HT-29 (cell line): ENCODE results near the gene PGAP1. TPM values are rescaled to one million over a fixed set of nuclear protein-coding genes. Genes with fewer than 3 reads are reported as not detected.

ENCODE experiments used
- DNase-seq: peaks from one replicate; pipeline ENCODE4 v3.0.0-alpha.2; 2015; ENCODE audit warnings: low spot score
- total RNA-seq: library from RNA; depleted of rRNA; stranded (reverse); fragments of >200 nt; shearing (Covaris generic); gene quantifications from 2 replicates; pipeline ENCODE4 v1.2.3, GENCODE V29; 2014; rRNA removed

The PGAP1 gene, protein sequence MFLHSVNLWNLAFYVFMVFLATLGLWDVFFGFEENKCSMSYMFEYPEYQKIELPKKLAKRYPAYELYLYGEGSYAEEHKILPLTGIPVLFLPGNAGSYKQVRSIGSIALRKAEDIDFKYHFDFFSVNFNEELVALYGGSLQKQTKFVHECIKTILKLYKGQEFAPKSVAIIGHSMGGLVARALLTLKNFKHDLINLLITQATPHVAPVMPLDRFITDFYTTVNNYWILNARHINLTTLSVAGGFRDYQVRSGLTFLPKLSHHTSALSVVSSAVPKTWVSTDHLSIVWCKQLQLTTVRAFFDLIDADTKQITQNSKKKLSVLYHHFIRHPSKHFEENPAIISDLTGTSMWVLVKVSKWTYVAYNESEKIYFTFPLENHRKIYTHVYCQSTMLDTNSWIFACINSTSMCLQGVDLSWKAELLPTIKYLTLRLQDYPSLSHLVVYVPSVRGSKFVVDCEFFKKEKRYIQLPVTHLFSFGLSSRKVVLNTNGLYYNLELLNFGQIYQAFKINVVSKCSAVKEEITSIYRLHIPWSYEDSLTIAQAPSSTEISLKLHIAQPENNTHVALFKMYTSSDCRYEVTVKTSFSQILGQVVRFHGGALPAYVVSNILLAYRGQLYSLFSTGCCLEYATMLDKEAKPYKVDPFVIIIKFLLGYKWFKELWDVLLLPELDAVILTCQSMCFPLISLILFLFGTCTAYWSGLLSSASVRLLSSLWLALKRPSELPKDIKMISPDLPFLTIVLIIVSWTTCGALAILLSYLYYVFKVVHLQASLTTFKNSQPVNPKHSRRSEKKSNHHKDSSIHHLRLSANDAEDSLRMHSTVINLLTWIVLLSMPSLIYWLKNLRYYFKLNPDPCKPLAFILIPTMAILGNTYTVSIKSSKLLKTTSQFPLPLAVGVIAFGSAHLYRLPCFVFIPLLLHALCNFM
- 2.7 and 2.9 TPM in 2 replicates for total RNA-seq

DNA sequence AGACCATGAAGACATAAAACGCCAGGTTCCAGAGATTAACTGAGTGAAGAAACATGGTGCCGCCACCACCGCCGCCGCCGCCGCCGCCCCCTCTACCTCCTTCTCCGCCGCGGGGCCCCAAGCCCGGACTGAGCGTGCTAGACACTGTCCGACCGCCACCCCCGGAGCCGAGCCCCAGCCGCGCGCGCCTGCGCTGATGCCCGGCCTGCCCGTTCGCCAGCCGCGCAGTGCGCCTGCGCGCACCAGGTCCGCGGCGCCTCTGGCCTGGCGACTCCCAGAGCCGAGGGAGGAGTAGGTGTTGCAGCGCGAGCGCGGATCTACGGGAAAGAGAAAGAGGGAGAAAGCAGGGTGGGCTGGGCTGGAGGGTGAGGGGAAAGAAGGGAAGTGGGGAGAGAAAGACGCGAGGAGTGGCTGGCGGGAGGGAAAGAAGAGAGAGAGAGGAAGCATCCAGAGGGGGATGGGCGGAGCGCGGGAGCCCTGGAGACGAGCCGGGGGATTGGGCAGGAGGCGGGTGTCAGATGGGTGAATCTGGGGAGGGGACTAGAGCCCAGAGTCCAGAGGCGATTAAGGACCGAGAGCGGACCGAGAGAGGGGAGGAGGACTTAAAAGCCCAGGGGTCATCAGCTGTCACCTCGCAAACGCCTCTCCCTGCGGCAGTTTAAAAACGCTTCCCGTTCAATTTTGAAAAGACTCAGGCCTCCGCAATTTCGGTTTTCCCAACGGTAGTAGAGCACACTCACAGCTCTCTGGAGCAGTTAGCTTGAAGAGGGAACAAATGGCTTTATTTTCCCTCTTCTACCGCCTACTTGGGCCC is at the start of gene PGAP1:
Gene PGAP1 (minus strand): TSS at position 146 of the 814 bp plus-strand sequence. CDS start 91 bp downstream, at position 55.
- DNase-seq, result peak; percentile 92

DNA sequence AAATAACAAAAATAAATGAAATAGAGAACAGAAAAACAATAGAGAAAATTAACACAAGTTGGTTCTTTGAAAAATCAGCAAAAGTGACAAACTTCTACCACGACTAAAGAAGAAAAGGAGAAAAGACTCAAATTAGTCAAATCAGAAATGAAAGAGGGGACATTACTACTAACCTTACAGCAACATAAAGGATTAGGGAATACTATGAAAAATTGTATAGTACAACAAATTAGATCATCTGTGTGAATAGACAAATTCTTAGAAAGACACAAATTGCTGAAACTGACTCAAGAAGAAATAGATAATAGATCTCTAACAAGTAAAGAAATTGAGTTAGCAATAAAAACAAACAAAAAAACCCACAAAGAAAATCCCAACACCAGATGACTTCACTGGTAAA is 48.5 kb upstream of the PGAP1 start:
- DNase-seq, result no peak

DNA sequence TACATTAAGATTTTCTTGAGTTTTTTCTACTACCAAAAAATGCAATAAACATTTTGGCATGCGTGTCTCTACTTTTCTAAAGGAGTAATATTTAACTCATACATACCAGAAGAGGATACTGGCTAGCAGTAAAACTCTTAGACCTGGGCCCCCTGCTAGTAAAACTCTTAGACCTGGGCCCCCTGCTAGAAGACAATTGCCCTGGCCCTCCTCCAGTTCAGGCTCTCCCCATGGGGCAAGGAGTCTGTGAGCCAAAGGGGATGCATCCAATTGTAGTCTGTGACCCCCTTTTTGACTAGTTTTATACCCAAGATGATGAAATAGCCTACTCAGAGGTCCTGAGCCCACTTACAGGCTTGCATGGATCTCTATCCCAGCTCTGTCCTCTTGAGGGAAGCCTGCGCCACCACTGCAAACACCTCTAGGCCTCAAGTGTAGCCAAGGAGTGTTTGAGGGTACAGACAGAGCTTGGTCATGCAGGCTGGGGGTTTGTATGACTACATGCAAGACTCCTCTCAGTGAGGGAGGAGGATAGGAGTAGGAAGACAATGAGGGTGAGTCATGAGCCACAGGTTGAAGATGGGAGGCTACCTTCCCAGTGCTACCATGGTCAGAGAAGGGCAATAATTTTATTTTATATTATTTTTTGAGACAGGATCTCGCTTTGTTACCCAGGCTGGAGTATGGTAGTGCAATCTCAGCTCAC is 45.2 kb upstream of the PGAP1 start:
- DNase-seq, result no peak

DNA sequence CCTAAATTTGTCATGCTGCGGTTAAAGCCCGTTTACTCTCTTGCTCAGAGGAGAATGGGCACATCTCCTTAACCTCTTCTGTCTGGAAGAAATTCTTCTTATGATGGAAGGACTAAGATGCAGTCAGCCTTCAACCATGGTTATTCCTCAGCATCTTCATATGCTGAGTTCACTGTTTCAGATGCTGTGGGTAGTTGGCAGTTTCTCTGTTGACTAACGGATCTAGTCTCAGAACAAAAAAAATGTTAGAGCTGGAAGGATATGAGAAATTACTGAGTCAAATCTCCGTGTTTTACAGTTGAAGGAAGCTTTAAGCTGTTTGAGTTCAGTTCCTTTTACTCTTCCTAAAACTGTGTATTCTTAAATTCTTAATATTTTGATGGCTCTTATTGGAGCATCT is 43.6 kb upstream of the PGAP1 start:
- DNase-seq, result no peak

DNA sequence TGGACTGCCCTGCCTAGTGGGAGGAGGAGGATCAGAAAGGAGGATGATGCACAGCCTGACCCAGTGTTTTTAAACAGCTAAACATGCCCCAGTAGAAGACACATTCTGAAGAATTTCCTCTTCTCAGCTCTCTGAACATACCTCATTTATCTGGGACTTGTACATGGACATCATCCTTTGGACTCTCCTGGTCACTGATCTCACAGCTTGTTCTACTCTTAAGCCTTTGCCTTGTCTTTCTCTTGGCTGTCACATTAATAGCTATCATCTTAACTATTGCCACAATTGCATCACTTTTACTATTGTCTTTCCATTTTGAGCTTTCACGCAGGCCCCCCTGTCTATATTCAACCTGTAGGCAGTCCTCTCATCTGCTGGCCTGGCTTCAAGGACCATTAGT is 42.0 kb upstream of the PGAP1 start:
- DNase-seq, result no peak

DNA sequence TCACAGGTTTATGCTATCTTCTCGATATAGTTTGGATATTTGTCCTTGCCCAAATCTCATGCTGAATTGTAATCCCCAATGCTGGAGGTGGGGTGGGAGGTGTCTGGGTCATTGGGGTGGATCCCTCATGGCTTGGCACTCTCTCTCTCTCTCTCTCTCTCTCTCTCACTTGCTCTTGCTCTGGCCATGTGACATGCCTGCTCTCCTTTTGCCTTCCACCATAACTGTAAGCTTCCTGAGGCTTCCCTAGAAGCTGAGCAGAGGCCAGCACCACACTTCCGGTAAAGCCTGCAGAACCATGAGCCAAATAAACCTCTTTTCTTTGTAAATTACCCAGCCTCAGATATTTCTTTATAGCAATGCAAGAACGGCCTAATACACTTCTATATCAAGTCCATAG is 41.3 kb upstream of the PGAP1 start:
- DNase-seq, result no peak

DNA sequence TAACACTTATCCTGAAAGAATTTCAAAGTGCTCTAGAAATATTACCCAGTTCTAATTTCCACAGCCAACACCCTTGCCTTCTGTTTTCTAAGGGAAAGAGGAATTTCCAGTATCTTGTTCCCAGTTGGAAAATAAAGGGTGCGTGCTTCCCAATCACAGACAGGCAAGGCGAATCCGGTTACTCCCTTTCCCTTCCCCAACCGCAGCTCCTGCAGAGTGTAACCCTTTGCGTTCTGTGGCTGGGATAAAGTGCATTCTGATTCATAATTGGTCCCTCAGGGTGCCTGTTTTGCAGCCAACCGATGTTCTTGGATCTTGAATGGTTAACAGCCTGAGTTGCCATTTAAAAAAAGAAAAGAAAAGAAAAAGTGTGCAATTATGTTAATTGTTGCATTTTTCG is 40.6 kb upstream of the PGAP1 start:
- no peak for DNase-seq

DNA sequence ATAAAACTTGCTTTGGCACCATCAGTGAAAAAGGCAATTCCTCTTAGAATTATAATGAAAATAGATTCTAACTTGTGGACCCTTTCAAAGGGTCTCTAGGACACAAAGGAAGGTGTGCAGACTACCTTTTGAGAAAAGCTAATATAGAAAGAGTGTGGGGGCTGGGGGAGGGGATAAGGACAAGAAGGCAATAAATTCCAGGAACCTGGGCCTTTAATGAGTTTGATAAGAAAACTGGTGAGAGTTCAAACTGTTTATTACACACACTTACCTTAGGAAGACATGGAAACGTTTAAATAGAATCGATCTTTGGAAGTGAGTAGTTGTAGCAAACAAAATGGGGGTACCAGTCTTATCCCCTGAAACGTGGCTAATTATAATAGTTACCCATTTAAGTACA is 39.6 kb upstream of the PGAP1 start:
- no peak for DNase-seq

DNA sequence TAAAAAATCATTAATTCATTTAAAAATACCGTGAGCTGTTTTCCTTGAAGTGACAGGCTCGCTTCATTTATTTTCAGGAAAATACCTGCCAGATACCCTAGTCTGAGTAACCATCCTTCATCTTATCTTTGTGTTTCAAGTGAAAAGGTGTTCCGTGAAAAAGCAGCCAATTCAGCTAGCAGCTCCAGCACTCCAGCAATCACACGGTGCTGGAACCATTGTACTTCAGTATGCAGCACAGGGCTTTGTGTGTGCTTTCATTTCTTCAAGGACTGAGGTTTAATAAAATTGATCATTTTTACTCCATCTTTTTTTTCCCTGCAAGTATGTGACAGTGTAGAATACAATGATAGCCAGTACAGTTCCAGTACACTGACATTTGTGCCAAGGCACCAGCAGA is 39.1 kb upstream of the PGAP1 start:
- no peak for DNase-seq

DNA sequence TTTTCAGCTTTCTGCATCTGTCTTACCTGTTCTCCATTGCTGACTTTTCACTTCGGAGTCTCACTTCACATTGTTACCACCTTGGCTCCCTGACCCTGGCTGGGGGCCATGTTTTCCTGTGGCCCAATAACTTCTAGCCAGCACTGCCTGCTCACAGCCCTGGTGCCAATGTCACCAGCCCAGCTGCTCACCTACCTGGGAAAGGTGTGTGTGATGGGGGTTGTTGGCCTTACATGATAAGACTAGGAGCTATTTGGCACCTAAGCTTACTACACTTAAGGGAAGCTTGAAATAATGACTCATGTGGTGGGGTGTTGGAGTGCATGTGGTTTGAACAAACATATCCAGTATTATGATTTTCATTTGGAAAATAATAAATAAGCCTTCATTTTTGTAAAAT is 37.5 kb upstream of the PGAP1 start:
- no peak for DNase-seq

DNA sequence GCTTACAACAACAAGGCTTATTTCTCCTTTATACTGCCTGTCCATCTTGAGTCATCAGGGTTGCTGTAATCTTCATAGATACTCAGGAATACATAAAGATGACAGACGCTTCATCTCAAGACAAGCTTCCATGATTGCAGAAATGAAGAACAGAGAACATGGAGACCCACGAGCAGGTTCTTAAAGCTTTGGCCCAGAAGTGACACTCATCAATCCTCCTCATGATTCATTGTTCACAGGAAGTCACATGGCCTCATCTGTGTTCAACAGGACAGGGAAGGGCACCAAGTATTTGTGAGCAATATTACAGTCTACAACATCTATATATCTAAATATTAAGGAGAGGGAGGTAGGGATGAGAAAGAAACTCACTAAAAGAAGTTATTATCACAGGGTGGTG is 36.5 kb upstream of the PGAP1 start:
- no peak for DNase-seq

DNA sequence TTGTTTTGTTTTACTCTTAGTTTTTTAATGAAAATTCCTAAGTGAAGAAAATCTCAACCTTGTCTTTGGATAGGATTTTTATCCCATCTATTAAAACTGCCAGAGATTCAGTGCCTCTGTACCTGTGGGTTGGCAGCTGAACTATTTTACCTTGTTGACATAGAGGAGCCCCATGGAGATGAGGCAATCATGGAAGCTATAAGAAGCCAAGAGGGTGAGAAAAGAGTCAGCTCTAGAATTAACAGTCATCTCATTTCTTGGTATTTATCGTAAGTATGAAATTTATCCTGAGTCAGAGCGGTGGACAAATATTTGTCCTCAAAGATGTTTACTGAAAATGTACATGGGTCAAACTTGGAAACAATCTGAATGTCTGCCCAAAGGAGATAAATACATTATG is 35.8 kb upstream of the PGAP1 start:
- DNase-seq, result no peak

DNA sequence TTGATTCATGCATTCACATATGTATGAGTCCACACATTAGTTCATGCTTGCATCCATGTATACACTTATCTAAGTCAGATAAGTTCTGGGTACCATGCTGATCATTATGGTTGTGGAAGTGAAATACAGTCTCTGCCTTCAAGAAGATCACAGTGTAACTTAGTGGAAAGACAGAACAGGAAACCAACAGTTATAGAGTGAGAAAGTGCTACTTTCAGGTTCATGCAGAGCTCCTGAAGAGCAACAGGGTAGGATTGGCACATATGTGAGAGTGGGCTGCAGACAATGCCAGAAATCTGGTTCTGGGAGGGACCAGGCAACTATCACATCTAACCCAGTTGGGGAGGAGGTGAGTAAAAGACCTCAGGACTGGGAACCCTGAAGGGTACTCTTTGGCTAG is 35.4 kb upstream of the PGAP1 start:
- DNase-seq, result no peak

DNA sequence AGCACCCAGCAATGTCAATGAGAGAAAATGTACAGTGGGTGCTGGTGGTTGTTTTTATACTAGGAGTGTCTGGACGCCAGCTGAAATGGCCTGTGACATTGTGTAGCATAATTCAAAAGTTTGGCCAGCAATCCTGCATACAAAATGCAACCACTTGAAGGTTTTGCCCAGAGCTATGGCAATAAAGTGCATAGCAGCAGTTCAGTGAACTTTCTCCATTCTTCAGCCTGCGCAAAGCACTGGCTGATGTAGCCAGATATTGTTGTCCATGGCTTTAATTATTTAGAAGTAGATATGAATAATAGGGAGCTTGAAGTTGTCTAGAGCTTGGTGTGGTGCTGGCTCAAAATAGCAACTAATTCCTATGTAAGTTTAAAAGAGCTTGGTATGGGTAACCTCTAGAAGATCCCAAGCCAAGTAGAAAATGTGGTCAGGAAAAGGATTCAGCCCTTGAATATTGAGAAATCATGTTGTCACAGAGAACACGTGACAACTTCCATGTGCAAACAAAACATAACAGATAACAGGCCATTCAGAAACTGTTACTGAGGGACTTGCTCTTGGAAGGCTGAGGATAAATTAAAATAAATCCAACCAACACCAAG is 33.3 kb upstream of the PGAP1 start:
- DNase-seq, result no peak

DNA sequence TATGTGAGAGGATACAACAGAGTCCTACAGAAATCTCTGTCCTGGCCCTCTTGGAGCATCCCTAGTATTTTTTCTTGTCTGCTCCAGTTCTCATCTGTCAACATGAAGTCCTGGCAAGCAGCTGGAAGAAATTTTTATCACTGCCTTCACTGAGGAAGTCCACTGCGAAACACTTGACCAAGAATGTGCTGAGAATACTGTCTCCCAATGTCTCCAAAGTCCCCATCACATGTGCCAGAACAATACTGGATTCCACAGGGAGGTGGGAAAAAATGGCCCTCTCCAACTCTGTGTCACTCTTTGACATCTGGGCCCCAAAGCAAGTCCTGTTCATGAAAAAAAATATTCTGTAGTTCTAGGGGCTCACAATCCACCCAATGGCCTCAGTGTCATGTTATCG is 32.8 kb upstream of the PGAP1 start:
- DNase-seq, result no peak

DNA sequence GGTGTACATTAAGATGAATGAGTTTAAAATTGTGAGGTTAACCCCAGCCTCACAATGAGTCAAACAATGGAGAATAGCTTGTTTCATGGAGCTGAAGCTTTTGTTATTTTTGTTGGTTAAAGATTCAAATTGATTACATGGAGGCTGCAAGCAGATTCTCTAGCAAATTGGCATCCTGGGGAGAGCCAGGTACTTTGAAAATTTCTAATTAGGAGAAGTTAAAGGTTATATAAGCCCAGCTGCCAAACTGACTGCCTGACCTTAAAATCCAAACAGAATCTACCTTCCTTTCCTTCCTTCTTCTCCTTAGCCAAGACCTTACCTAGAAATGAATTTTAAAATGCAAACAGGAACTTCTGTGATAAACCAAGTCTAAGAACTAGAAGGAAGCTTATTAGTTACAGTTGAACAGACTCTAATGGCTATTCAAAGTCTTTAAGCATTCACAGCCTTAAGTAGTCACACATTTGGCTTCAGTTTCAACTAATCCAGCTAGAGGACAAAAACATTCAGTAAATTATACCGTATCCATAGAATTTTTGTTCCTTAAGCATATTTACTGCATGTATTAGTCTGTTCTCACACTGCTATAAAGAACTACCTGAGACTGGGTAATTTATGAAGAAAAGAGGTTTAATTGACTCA is 31.5 kb upstream of the PGAP1 start:
- no peak for DNase-seq

DNA sequence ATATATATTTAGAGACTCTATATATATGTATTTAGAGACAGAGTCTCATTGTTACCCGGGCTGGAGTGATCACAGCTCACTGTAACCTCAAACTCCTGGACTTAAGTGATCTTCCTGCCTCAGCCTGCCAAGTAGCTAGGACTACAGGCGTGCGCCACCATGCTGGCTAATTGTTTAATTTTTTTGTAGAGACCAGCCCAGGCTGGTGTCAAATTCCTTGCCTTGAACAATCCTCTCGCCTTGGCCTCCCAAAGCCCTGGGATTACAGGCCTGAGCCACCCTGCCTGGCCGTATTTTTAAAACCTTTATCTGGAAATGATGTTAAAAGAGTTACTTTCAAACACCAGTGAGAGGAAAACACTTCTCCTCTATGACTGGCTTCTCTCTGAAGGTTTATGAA is 30.9 kb upstream of the PGAP1 start:
- no peak for DNase-seq

DNA sequence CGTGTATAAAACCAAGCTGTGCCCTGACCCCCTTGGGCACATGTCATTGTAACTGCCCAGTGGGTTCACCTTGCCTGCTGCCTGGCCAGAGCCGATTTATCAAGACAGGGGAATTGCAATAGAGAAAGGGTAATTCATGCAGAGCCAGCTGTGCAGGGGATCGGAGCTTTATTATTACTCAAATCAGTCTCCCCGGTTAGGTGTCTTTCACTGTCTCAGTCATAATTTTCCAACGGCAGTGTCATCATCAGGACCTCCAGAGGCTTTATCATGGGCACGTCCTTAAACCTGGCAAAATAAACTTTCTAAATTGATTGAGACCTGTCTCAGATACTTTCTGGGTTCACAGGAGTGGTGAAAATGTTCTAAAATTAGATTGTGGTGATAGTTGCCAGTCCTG is 29.6 kb upstream of the PGAP1 start:
- no peak for DNase-seq

DNA sequence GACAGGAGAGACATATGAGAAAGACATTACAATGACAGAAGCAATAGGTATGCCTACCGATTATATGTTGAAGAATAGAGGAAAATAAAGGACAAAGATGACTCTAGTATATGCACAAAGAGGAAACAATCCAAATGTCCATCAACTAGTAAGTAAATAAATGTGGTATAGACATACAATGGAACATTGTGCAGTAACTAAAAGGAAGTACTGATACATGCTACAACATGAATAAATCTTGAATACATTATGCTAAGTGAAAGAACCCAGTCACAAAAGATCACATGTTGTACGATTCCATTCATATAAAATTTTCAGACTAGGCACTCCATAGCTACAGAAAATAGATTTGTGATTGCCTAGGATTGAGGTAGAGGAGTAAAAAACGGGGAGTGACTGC is 28.5 kb upstream of the PGAP1 start:
- no peak for DNase-seq

DNA sequence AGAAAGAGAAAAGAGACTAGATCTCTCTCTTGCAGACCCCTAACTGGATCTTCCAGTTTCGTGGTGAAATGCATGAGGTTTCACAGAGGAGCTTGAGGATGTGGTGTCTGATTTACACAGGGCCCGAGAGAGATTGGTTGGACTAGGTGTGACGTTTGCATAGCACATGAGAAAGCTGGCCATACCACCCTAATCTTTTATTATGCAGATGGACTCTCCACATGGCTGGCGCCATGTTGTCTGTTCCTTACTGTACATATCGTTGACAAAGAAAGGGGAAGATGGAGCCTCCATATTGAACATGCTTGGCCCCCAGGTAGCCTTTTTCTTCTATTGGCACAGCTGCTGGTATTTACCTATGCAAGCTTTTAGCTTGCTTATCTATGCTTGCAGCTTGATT is 27.5 kb upstream of the PGAP1 start:
- DNase-seq, result no peak
